ENCODE results near the gene SH3GLB2.
"Not testable (repeated sequence)": the region's sequence is repeated elsewhere in the genome, so short reads cannot be mapped to it uniquely, and the experiment has no call there.

The SH3GLB2 gene

GRCh38 chr9:128998462-128998861 is 29.7 kb downstream of the SH3GLB2 start:
- DNase-seq (ENCODE audit: low read depth), result no peak

- no peak for DNase-seq (ENCODE audit: low read depth)
Observed at GRCh38 chr9:128995791-128996190, 32.3 kb downstream of the SH3GLB2 start.

- DNase-seq (ENCODE audit: low read depth), result no peak
Observed at GRCh38 chr9:128992995-128993394, 35.1 kb downstream of the SH3GLB2 start.

- DNase-seq (ENCODE audit: low read depth), result peak; percentile 85
Observed at GRCh38 chr9:128987805-128988204, 40.3 kb downstream of the SH3GLB2 start.

- DNase-seq (ENCODE audit: low read depth), result no peak
Observed at GRCh38 chr9:128986671-128987070, 41.5 kb downstream of the SH3GLB2 start.

GRCh38 chr9:128983536-128983935 is 44.6 kb downstream of the SH3GLB2 start:
- no peak for DNase-seq (ENCODE audit: low read depth)

- DNase-seq (ENCODE audit: low read depth), result no peak
Observed at GRCh38 chr9:128979111-128979510, 49.0 kb downstream of the SH3GLB2 start.

GRCh38 chr9:128972956-128973355 is 55.2 kb downstream of the SH3GLB2 start:
- peak; percentile 19 for DNase-seq (ENCODE audit: low read depth)

- DNase-seq (ENCODE audit: low read depth), result no peak
Observed at GRCh38 chr9:128969491-128969890, 58.6 kb downstream of the SH3GLB2 start.

GRCh38 chr9:128961403-128961802 is 66.7 kb downstream of the SH3GLB2 start:
- DNase-seq (ENCODE audit: low read depth), result not testable (repeated sequence)

All from stromal cell of bone marrow (primary cell).